Activated CD4-positive, CD25-positive, alpha-beta regulatory T cell (primary cell): ENCODE data around the gene FOCAD.
A peak's percentile ranks its signal among the peaks of the same experiment; 100 is the strongest.

Experiments used
- DNase-seq, 4 experiments: peaks; one replicate each; lab custom pipeline; 2025; lab: John Stamatoyannopoulos, UW

The FOCAD gene

GRCh38 chr9:21015129-21015815, 331.2 kb downstream of the FOCAD start:
- no peak for DNase-seq

DNA sequence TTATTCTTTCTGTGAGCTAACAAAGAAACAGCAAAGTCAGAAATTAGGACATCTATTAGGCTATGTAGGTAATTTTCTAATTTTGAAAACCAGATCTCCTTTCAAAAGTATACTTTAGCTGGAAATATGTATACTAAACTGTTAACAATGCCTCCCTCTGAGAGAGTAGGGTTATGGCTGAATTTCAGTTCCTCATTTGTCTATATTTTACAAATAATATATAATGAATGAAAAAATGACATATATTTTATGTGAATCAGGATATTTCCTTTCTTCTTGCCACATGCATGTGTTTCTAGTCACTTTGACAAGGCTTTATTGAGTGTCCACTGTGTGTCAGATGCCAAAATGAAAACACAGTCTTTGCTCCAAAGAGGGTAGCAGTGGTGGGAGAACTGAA, 331.9 kb downstream of the FOCAD start:
- no peak for DNase-seq

DNA sequence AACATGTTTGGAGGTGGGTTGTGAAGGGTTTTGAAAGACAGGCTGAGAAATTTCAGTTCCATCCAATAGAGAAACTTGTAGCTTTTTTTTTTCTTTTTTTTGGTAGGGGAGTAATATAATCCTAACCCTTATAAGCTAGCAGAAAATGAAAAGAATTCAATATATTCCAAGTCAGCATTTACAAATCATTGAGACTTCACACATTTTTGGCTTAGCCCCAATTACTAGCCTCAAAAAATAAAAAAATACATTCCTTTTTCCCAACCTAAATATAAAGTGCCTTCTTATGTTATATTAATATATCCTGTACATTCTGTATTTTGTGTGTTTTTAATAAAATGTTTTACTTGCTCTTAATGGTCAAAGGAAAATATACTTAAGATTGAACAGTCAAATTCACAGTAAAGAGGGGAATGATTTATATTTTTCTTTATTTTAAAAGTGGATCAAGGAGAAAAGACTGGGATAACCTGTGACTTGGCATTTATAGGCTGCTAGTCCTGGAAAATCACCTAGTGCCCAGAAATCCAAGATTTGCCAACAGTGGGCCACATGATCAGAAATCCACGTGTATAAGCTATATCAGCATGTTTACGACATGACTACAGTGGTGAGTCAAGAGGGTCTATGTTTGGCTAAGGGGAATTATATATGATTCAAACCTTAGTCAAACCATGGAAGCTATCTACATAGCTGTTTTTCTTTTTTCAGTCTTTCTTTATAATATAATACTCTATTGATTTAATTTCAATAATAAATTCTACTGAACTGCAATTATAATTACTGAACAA, 332.8 kb downstream of the FOCAD start:
- DNase-seq: no peak

GRCh38 chr9:21018177-21018576, 334.1 kb downstream of the FOCAD start:
- DNase-seq: no peak

- no peak for DNase-seq
Observed at GRCh38 chr9:21023861-21024260, 339.8 kb downstream of the FOCAD start.

DNA sequence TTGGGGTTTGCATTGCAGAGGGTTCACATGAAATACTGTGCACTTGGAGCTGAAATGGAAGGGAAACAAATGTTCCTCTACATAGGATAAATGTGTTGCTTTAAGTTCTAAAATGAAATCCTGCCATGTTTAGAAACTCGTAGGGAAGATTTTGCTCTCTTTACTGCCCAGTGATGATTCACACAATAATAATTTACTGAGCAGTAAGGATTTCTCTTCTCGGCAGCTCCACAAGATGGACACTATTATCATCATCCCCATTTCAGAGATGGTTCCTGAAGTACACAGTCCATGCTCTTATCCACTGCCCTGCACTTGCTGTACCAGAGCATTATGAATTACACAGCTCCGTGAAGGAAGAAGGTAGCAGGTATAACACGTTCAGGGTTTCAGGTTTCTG, 343.2 kb downstream of the FOCAD start:
- no peak for DNase-seq

DNA sequence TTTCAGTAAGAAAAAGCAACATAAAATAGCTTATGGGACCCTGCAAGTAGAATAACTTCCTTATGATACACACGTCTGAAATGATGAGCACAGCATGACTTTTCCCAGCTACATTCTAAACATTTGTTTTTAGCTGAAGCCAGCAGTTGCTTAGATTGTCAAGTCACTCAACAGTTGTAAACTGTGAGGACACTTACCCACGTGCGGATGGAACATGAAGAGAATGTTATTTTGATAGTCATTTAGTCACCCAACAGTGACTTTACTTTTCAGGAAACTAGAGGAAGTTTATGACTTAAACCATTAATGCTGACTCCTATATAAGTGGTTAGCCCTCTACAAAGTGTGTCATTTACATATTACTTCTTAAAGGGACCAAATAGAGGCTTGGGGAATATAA, 344.4 kb downstream of the FOCAD start:
- DNase-seq: no peak

DNA sequence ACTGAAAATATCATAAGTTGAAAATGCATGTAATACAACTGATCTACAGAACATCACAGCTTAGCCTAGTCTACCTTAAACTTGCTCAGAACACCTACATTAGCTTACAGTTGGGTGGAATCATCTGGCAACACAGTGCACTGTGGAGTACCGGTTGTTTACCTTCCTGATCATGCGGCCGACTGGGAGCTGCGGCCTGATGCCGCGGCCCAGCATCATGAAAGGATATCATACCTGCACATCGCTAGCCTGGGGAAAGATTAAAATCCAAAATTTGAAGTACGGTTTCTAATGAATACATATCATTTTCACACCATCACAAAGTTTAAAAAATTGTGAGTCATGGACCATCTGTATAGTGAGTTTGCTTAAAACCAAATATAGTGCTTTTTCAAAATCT, 345.6 kb downstream of the FOCAD start:
- DNase-seq: no peak

DNA sequence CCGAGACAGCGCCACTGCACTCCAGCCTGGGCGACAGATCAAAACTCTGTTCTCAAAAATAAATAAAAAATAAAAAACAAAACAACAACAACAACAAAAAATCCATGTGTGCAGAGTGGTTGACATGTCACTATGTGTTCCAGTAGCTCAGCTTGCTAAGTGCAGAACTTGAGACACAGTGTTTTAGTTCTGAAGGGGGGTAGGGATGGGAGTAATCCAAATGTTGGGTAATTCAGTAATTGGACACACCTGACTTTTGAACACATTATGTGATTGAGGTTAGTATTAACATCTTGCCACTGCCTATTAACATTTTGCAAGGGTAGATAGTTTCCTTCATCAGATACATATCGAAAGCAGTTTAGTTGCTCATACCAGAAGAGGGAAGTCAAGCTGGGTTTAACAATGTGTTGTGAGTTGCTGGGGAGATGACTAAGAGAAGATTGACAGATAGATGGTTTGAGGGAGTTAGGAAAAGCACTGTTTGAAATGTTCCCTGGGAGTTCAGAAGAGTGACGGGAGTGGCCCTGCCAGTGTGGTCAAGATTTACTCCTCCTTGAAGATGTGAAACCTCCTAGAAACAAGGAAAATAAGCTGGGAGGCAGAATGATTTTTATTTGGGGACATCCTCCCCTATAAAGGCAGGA, 346.5 kb downstream of the FOCAD start:
- no peak for DNase-seq

GRCh38 chr9:21031091-21031807, 347.2 kb downstream of the FOCAD start, which contains the start of gene HACD4:
Gene HACD4, minus strand, starts transcription at chr9:21031640. Its CDS starts 50 bp downstream, at chr9:21031590.
- DNase-seq: peak; percentile 19 to 54 (median 40)

- no peak for DNase-seq
Observed at GRCh38 chr9:21031808-21032183, 347.7 kb downstream of the FOCAD start.

- no peak for DNase-seq
Observed at GRCh38 chr9:21037278-21037677, 353.2 kb downstream of the FOCAD start.

DNA sequence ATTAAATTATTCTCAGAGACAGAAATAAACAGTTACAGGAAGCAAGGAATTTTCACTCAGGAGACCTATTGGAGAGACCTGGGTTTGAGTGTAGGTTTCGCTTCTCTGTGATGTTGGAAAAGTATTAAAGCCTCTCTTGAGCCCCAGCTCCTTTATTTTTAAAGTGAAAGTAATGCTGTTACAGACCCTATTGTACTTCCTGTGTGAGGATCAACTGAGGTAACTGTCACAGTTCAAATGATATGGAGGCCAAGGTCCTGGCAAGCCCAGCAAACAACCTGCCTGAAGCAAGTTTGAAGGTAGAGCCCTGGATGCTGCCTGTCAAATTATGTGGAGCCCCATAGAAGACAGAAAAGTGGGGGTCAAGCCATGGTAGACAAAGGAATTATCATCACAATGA, 355.2 kb downstream of the FOCAD start:
- DNase-seq: no peak

- DNase-seq: no peak
Observed at GRCh38 chr9:21042466-21042865, 358.4 kb downstream of the FOCAD start.

DNA sequence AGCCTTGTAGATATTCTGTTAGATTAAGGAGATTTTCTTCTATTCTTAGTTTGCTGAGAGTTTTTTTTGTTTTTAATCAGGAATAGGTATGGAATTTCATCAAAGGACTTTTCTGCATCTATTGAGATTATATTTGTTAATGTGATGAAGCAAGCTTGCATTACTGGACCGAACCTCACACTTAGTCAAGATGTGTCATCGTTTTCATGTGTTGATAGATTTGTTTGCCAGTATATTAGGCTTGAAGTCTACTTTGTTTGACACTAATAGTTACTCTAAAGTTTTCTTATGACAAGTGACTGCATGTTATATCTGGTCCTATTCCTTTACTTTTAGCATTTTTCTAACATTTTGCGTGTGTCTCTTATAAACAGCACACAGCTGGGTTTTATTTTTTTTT, 359.8 kb downstream of the FOCAD start:
- no peak for DNase-seq
